ENCODE results near the gene GATA2. TPM values are rescaled to one million over a fixed set of nuclear protein-coding genes. Genes with fewer than 3 reads are reported as not detected.

The GATA2 gene
- total RNA-seq, 1 experiment from 2014 or later, result 12.5 TPM

DNA sequence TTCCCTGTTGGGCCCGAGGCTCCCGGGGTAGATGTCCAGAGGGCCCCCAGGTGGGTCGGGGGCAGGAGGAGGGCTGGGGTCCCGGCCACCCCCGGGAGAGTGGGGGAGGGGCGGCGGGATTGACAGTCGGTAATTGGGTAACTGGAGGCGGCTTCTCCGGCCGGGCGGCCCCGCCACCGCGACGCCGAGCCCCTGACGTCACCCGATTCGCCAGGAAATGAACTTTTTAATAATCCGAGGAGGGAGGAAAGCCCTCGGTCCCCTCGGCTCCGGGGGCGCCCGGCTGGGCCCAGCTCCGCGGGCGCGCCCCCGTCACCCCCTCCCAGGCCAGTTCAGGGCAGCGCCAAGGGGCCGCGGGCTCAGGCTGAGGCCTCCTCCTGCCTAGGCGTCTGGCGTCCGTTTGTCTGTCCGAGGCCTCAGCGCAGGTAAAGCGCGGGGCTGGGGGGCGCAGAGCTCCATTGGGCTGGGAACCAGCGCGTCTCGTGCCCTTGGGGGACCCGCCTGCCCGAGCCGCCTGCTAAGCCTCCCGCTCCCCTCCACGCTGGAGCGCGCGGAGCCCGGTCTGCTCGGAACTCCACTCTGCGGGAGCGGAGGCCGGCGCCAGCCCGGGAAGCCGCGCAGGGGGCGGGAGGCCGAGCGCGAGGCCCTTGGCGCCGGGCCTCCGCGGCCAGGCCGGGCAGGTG, 3.9 kb downstream of the GATA2 start:
- intact Hi-C loops (cut with micrococcal nuclease; ENCODE audit: unreplicated experiment), result loop anchor here (1.0 to 2.0 kb wide), 2 partner anchors 54 to 62 kb away; no protein-coding TSS in a partner anchor
- Histone ChIP-seq H3K4me1 (peaks cover 8% of the 10 kb centered on the region), H3K36me3 (ENCODE audit: control insufficient read depth, insufficient read depth, low read length) (no peaks in the 10 kb centered on the region), H3K9me3 (no peaks in the 10 kb centered on the region), H3K4me3 (ENCODE audit: low read depth, low read length) (peak overlapping the region; percentile 71), H3K27me3 (replicated peaks; ENCODE audit: control insufficient read depth, insufficient read depth, low read length) (no peaks in the 10 kb centered on the region)
- peak; percentile 73 to 79 for DNase-seq
- Mint-ChIP-seq H3K4me1 (ENCODE audit: low read depth, unreplicated experiment) (peaks cover 1% of the 10 kb centered on the region), H3K27ac (ENCODE audit: unreplicated experiment) (peak overlapping the region; percentile 89), H3K9me3 (ENCODE audit: unreplicated experiment) (no peaks in the 10 kb centered on the region), H3K4me3 (ENCODE audit: unreplicated experiment) (peak overlapping the region; percentile 93), H3K36me3 (ENCODE audit: insufficient read depth, unreplicated experiment) (peaks cover 12% of the 10 kb centered on the region), H3K27me3 (ENCODE audit: insufficient read depth, unreplicated experiment) (no peaks in the 10 kb centered on the region)
- TF ChIP-seq, protein P1, sequence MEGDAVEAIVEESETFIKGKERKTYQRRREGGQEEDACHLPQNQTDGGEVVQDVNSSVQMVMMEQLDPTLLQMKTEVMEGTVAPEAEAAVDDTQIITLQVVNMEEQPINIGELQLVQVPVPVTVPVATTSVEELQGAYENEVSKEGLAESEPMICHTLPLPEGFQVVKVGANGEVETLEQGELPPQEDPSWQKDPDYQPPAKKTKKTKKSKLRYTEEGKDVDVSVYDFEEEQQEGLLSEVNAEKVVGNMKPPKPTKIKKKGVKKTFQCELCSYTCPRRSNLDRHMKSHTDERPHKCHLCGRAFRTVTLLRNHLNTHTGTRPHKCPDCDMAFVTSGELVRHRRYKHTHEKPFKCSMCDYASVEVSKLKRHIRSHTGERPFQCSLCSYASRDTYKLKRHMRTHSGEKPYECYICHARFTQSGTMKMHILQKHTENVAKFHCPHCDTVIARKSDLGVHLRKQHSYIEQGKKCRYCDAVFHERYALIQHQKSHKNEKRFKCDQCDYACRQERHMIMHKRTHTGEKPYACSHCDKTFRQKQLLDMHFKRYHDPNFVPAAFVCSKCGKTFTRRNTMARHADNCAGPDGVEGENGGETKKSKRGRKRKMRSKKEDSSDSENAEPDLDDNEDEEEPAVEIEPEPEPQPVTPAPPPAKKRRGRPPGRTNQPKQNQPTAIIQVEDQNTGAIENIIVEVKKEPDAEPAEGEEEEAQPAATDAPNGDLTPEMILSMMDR (IDR thresholded peaks at IDR 0.05; ENCODE audit: insufficient read depth in 1 of 2, low read depth in 1 of 2, low read length in 1 of 2, severe bottlenecking in 1 of 2, unreplicated experiment in 1 of 2), result no peak
- CTCF ChIA-PET, result interaction anchor here (0.6 to 1.3 kb wide), 8 partner anchors 8 to 378 kb away, joined by 3 to 4 read pairs (median 4); no protein-coding TSS in a partner anchor
- POLR2A ChIA-PET, result interaction anchor here (0.7 to 1.5 kb wide), 2 partner anchors 56 to 191 kb away, joined by 3 to 5 read pairs; no protein-coding TSS in a partner anchor
- BruUV-seq (replicated peaks), result no TSS peak

DNA sequence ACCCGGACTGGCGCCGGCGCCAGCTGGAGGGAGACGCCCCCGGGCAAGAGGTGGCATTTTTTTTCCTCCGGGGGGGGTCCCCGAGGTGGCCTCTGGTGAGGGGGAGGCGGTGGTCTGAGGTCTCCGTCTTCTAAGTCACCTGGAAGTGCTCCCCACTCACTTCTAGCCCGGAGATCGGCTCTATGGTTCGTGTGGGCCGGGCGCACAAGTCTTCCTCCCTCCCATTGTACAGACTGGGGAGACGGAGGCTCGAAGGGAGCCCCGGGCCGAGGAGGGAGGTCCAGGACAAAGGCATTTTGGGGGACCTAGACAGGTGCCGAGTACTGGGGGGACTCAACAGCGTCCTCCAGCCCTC, 4.4 kb downstream of the GATA2 start:
- Mint-ChIP-seq H3K9me3 (ENCODE audit: unreplicated experiment) (no peaks in the 10 kb centered on the region), H3K27ac (ENCODE audit: unreplicated experiment) (peak overlapping the region; percentile 89), H3K4me3 (ENCODE audit: unreplicated experiment) (peak overlapping the region; percentile 93), H3K4me1 (ENCODE audit: low read depth, unreplicated experiment) (no peaks in the 10 kb centered on the region), H3K36me3 (ENCODE audit: insufficient read depth, unreplicated experiment) (peaks cover 9% of the 10 kb centered on the region), H3K27me3 (ENCODE audit: insufficient read depth, unreplicated experiment) (no peaks in the 10 kb centered on the region)
- Histone ChIP-seq H3K4me1 (peaks cover 8% of the 10 kb centered on the region), H3K4me3 (ENCODE audit: low read depth, low read length) (peak overlapping the region; percentile 71), H3K36me3 (ENCODE audit: control insufficient read depth, insufficient read depth, low read length) (no peaks in the 10 kb centered on the region), H3K27me3 (replicated peaks; ENCODE audit: control insufficient read depth, insufficient read depth, low read length) (no peaks in the 10 kb centered on the region), H3K9me3 (no peaks in the 10 kb centered on the region)
- intact Hi-C loops (cut with micrococcal nuclease; ENCODE audit: unreplicated experiment), result loop anchor here (1.0 to 2.0 kb wide), 2 partner anchors 53 to 62 kb away; no protein-coding TSS in a partner anchor
- CTCF ChIA-PET, result interaction anchor here (0.7 to 1.3 kb wide), 2 partner anchors 9 to 378 kb away, joined by 4 read pairs; no protein-coding TSS in a partner anchor
- no peak for DNase-seq
- POLR2A ChIA-PET, result interaction anchor here (1.5 kb wide), 1 partner anchor 56 kb away, joined by 5 read pairs; no protein-coding TSS in a partner anchor
- no TSS peak for BruUV-seq (replicated peaks)
- TF ChIP-seq, protein P1 (IDR thresholded peaks at IDR 0.05; ENCODE audit: insufficient read depth in 1 of 2, low read depth in 1 of 2, low read length in 1 of 2, severe bottlenecking in 1 of 2, unreplicated experiment in 1 of 2), result no peak

DNA sequence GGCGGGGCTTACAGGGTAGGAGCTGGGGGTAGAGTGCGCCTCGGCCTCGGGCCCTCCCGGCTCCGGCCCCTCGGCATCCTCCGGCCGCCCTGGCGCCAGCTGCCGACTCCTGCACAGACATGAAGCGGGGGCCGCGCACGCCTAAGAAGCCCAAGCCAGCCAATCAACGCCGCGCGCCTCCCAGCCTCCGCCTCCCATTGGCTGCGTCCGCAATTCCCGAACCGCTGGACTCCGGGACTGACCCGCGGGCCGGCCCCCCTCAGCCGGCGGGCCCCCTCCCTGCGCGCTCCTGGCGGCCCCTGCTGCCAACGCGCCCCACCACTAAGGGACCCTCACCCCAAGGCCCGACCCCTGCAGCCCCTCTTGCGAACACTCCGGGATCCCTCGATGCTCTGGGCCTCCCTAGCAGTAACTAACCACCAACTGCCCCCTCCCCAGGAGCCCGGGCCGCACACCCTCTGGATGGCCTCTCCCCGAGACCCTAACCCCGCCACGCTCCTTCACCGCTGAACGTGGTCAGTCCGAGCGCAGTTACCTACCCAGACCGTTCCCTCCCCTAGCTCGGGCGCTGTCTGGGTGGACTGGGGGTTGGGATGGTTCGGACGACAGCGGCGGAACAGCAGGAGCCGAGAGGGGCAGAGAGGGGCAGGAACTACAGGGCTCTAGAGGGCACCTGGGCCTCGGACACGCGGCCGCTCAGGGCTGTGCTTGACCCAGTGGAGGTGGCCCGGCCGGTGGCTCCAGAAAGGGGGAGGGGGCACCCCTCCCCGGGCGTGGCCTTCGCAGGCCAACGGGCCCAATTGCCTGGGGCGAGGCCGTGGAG, 5.0 kb downstream of the GATA2 start:
- H3K4me1 Mint-ChIP-seq (ENCODE audit: low read depth, unreplicated experiment), result no peaks in the 10 kb centered on the region
- no peaks in the 10 kb centered on the region for H3K9me3 Mint-ChIP-seq (ENCODE audit: unreplicated experiment)
- Histone ChIP-seq H3K4me3 (ENCODE audit: low read depth, low read length) (peak overlapping the region; percentile 71), H3K4me1 (peaks cover 11% of the 10 kb centered on the region), H3K9me3 (no peaks in the 10 kb centered on the region), H3K27me3 (replicated peaks; ENCODE audit: control insufficient read depth, insufficient read depth, low read length) (no peaks in the 10 kb centered on the region), H3K36me3 (ENCODE audit: control insufficient read depth, insufficient read depth, low read length) (no peaks in the 10 kb centered on the region)
- no TSS peak for BruUV-seq (replicated peaks)
- intact Hi-C loops (cut with micrococcal nuclease; ENCODE audit: unreplicated experiment), result loop anchor here (1.0 to 2.0 kb wide), 2 partner anchors 53 to 61 kb away; no protein-coding TSS in a partner anchor
- peak overlapping the region; percentile 93 for H3K4me3 Mint-ChIP-seq (ENCODE audit: unreplicated experiment)
- POLR2A ChIA-PET, result no interaction called here
- CTCF ChIA-PET, result interaction anchor here (0.7 to 1.3 kb wide), 3 partner anchors 9 to 379 kb away, joined by 4 to 6 read pairs (median 4); no protein-coding TSS in a partner anchor
- H3K27me3 Mint-ChIP-seq (ENCODE audit: insufficient read depth, unreplicated experiment), result no peaks in the 10 kb centered on the region
- peak overlapping the region; percentile 89 for H3K27ac Mint-ChIP-seq (ENCODE audit: unreplicated experiment)
- peak; percentile 93 to 94 for DNase-seq
- TF ChIP-seq, protein P1 (IDR thresholded peaks at IDR 0.05; ENCODE audit: insufficient read depth in 1 of 2, low read depth in 1 of 2, low read length in 1 of 2, severe bottlenecking in 1 of 2, unreplicated experiment in 1 of 2), result no peak
- peaks cover 9% of the 10 kb centered on the region for H3K36me3 Mint-ChIP-seq (ENCODE audit: insufficient read depth, unreplicated experiment)

Measured in Caco-2 (cell line).